NCI-H2171 (cell line): Measurements from ENCODE around the gene NHSL1.

ENCODE experiments used
- DNase-seq: peaks from one replicate; lab custom pipeline; 2025; lab: John Stamatoyannopoulos, UW

Gene NHSL1

GRCh38 chr6:138498629-138499302, 528 bp downstream of the NHSL1 start:
- DNase-seq = no peak

- no peak for DNase-seq
Measured at GRCh38 chr6:138497286-138497685, 2.0 kb downstream of the NHSL1 start.

- no peak for DNase-seq
Measured at GRCh38 chr6:138494312-138494711, 5.0 kb downstream of the NHSL1 start.

DNA sequence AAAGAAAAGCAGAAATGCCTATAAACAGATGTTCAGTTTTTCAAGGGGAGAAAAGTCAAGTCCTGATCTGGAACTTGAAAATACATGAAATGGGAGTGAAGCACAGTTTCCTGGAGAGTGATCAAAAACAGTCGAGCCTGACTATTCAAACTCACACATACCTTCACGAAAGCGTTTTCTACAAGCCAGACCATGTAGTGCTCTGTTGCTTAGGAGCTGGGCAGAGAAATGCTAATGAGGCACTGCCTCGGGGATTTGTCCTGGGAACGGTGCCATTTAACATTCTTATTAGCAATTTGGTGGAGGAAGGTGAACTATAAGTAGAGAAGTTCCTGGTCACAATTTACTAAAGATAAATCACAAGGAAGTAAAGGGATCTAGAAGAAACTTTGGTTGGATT, 5.9 kb downstream of the NHSL1 start:
- DNase-seq = no peak

- DNase-seq = no peak
Measured at GRCh38 chr6:138492871-138493270, 6.4 kb downstream of the NHSL1 start.

- DNase-seq = peak; percentile 4
Measured at GRCh38 chr6:138492113-138492512, 7.2 kb downstream of the NHSL1 start.

DNA sequence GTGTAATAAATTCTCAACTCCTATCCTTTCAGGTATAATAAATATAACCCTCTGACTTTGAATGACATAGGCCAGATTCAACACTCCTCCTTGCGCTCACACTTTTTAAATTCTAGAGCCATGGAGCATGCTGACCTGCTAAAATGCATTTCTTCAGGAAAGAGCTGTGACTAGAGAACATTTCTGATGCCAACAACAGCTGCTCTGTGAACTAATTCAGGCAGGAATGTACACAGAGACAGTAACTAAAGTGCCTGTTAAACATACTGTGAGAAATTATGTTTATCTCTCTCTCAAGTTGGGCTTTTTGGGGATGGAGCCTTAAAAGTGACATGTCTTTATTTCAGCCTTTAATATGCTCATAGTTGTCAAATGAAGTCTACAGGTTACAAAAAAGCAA, 8.3 kb downstream of the NHSL1 start:
- DNase-seq = no peak

DNA sequence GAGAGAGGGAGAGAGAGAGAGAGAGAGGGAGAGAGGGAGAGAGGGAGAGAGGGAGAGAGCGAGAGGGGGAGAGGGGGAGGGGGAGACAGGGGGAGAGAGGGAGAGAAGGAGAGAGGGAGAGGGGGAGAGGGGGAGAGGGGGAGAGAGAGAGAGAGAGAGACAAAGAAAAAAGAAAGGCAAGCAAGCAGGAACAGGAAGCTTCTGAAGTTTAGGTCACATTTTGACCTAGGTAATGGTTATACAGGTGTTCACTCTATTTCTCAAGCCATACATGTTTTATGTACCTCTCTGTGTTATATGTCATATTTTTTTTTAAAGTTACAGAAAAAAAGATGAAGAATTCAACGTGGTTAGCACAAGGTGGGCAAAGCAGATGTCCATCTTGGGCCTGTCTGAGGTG, 9.4 kb downstream of the NHSL1 start:
- no peak for DNase-seq

GRCh38 chr6:138487102-138487604, 12.1 kb downstream of the NHSL1 start:
- no peak for DNase-seq

- DNase-seq = no peak
Measured at GRCh38 chr6:138486249-138487101, 12.8 kb downstream of the NHSL1 start.

DNA sequence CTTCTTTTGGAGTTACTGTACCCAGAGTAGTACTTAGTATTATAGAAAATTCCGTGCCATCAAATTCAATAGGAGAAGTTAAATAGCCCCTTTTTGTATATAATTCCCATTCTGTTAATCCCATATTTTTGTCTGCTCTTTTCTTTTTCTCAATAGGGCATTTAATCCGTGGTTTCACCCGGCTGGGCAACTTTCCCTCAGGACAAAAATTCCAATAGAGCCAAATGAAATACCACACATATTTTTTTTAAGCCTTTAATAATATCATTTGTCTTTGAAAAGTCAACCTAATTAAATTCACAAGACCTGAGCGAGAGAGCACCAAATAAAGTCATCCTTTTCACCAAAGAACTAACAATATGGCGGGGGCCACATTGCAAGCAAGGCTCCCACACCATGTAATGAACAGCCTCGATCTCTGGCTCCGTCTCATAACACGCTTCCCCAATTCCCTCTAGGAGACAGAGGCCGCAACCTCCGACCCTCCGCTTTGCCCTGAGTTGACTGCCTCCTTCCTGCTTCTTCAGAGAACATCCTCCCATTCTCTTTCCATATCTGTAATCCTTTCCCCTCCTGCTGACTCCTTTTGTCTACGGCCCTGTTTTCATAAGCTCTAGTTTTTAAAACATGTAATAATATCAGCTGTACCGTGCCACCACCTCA, 13.6 kb downstream of the NHSL1 start:
- DNase-seq = no peak

GRCh38 chr6:138485005-138485545, 14.2 kb downstream of the NHSL1 start:
- no peak for DNase-seq

GRCh38 chr6:138484018-138484731, 15.1 kb downstream of the NHSL1 start:
- DNase-seq = no peak

- DNase-seq = no peak
Measured at GRCh38 chr6:138482816-138483215, 16.5 kb downstream of the NHSL1 start.

DNA sequence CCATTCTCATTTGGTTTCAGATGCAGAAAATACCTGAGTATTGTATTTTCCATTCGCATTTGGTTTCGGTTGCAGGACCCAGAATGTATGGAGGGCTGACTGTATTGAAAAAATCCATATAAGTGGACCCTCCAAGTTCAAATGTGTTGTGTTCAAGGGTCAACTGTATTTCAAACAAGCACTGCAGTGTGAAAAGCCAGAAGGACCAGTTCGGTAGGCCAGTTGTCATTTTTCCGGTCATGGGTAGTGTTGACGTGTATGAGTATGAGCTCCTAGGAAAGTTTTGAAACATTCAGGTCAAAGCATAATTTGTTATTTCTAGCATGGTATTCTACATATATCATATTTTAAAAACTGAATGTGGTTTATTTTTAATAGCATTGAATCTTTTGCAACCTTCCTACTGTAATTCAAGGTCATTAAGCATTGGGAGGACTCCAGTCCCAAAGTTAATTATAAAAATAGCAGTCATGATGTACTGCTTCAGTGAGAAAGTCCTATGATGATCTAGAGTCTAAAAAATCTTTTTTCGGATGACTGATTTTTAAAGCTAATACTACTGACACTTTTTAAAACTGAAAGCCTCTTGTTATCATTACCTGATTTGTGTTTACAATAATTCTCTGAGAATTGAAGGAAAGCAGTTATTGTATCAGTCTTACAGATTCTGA, 18.9 kb downstream of the NHSL1 start:
- DNase-seq = no peak

- DNase-seq = no peak
Measured at GRCh38 chr6:138477913-138478539, 21.3 kb downstream of the NHSL1 start.

DNA sequence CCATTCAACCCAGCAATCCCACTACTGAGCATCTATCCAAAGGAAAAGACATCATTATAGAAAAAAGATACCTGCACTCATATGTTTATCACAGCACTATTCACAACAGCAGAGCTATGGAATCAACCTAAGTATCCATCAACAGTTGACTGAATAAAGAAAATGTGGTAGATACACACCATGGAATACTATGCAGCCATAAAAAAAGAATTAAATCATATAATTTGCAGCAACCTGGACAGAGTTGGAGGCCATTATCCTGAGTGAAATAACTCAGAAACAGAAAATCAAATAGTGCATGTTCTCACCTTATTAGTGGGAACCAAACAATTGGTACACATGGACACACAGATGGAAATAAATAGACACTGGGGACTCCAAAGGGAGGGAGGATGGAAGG, 23.2 kb downstream of the NHSL1 start:
- no peak for DNase-seq

- DNase-seq = no peak
Measured at GRCh38 chr6:138473144-138473543, 26.1 kb downstream of the NHSL1 start.

DNA sequence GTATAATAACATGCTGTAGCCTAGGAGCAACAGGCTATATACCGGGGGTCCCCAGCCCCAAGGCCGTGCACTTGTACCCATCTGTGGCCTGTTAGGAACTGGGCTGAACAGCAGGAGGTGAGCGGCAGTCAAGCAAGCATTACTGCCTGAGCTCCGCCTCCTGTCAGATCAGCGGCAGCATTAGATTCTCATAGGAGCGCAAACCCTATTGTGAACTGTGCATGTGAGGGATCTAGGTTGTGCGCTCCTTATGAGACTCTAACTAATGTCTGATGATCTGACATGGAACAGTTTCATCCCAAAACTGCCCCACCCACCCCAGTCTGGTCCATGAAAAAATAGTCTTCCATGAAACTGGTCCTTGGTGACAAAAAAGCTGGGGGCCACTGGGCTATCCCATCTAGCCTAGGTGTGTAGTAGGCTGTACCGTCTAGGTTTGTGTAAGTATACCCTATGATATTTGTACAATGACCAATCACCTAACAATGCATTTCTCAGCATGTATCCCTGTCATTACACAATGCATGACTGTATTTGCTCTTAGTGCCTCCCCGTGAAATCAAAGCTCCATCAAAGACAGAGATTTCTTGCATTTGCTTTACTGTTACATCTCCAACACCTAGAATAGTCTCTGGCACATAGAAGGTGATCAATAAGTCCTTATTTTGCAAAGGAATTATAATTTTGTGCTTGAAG, 30.8 kb downstream of the NHSL1 start:
- no peak for DNase-seq

- DNase-seq = no peak
Measured at GRCh38 chr6:138467901-138468300, 31.4 kb downstream of the NHSL1 start.
